ENCODE measurements around the gene PCCA.

Gene PCCA

GRCh38 chr13:100543872-100544602, 455.1 kb downstream of the PCCA start:
- no peak for DNase-seq (ENCODE audit: low read depth)
- no peak for TF ChIP-seq CTCF (IDR thresholded peaks at IDR 0.05; ENCODE audit: low read depth, low read length, missing control alignments)
- H3K4me3 ChIP-seq (ENCODE audit: low read depth, low read length), result no peak overlapping the region

GRCh38 chr13:100544866-100545683, 456.2 kb downstream of the PCCA start:
- no peak for TF ChIP-seq CTCF (IDR thresholded peaks at IDR 0.05; ENCODE audit: low read depth, low read length, missing control alignments)
- no peak for DNase-seq (ENCODE audit: low read depth)

GRCh38 chr13:100545684-100546061, 456.8 kb downstream of the PCCA start:
- no peak for TF ChIP-seq CTCF (IDR thresholded peaks at IDR 0.05; ENCODE audit: low read depth, low read length, missing control alignments)
- H3K4me3 ChIP-seq (ENCODE audit: low read depth, low read length), result no peak overlapping the region
- no peak for DNase-seq (ENCODE audit: low read depth)

More at GRCh38 chr13:100544866-100545683, 456.2 kb downstream of the PCCA start:
- H3K4me3 ChIP-seq (ENCODE audit: low read depth, low read length), result no peak overlapping the region

- no peak for TF ChIP-seq CTCF (IDR thresholded peaks at IDR 0.05; ENCODE audit: low read depth, low read length, missing control alignments)
- H3K4me3 ChIP-seq (ENCODE audit: low read depth, low read length), result no peak overlapping the region
- DNase-seq (ENCODE audit: low read depth), result no peak
Observed at GRCh38 chr13:100546713-100547405, 458.0 kb downstream of the PCCA start.

GRCh38 chr13:100547791-100548201, 458.9 kb downstream of the PCCA start:
- TF ChIP-seq CTCF (IDR thresholded peaks at IDR 0.05; ENCODE audit: low read depth, low read length, missing control alignments), result no peak
- H3K4me3 ChIP-seq (ENCODE audit: low read depth, low read length), result no peak overlapping the region
- DNase-seq (ENCODE audit: low read depth), result no peak

- TF ChIP-seq CTCF (IDR thresholded peaks at IDR 0.05; ENCODE audit: low read depth, low read length, missing control alignments), result no peak
- DNase-seq (ENCODE audit: low read depth), result no peak
- no peak overlapping the region for H3K4me3 ChIP-seq (ENCODE audit: low read depth, low read length)
Observed at GRCh38 chr13:100549316-100549715, 460.4 kb downstream of the PCCA start.

All from GM12864 (cell line).